ENCODE data around the gene ATG4B. TPM values are rescaled to one million over a fixed set of nuclear protein-coding genes. Genes with fewer than 3 reads are reported as not detected.
"Not testable (repeated sequence)": the region's sequence is repeated elsewhere in the genome, so short reads cannot be mapped to it uniquely, and the experiment has no call there.

The ATG4B gene
- total RNA-seq, 1 donor from 2014 or later: 130 TPM

DNA sequence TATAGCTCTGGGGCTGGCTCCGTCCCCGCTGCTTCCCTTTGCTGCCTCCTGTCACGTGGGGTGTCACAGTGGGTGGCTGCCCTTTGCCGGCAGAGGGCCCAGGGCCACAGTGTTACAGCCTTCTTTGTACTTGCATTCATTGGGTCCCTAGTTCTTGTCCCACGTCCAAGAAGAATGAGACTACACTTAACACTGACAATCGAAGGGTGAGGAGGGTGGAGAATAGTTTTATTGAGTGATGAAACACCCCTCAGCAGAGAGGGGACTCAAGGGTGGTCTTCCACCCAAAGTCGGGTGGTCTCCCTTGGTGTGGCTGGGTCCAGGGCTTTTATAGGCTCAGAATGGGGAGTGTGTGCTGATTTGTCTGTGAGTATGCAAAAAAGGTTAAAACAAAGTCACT, 1.9 kb downstream of the ATG4B start:
- no peak for DNase-seq (ENCODE audit: low spot score)

DNA sequence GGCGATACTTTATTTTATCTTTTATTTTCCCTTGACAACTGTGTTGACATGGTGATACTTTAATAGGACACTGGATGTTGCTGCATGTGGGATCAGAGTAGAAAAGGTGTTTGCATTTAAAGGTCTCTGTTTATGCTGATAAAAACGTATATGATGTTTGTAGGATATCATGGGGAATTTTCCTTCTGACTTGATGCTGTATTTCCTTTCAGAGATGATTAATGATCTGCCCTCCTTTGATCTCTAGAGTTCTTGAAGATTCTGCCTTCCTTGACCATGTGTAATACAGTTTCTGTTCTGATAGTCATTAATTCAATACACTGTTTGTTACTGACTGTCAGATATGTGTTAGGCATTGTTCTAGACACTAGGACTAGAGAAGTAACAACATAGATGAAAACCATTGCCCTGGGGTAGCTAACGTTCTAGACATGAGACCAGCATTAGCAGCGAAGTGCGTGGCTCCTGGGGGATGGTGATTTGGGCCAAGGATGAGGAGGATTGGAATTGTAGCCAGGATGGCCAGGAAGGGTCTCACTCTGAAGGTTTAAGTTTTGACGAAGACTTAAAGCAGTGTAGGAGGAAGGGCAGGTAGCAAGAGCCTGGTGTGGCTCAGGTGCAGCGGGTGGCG, 2.8 kb downstream of the ATG4B start:
- DNase-seq (ENCODE audit: low spot score): no peak

DNA sequence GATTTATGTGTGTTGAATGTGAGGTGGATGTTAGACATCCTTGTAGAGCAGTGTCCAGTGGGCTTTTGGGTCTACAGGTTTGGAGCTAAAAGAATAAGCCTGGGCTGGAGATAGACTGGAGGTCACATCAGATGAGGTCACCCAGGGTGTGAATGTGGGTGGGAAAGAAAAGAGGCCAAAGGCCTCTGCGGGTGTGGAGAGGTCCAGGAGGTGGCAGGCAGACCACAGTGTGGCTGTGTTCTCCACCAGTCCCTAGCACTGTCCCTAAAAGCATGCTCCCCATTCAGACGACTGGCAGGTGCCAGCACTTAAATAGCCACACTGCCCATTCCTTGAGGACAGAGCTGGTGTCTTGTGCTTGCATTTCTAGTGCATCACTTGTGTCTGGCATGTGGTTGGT, 4.1 kb downstream of the ATG4B start:
- DNase-seq (ENCODE audit: low spot score): no peak

GRCh38 chr2:241645056-241645914, 7.8 kb downstream of the ATG4B start:
- DNase-seq (ENCODE audit: low spot score): no peak

GRCh38 chr2:241645915-241646645, 8.6 kb downstream of the ATG4B start:
- DNase-seq (ENCODE audit: low spot score): no peak

DNA sequence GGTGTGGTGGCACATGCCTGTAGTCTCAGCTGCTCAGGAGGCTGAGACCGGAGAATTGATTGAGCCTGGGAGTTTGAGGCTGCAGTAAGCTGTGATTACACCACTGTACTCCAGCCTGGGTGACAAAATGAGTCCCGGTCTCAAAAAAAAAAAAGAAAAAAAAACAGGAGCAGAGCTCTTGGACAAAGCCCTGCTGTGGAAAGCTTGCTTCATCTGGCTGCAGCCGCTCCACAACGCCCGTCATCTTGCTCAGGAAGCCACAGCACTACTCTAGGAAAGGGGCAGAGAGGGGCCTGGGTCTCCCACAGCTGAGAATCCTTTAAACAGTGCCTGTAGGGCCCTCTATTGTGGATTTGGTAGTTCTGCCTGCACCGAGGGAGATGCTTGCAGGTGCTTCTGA, 11.0 kb downstream of the ATG4B start:
- no peak for DNase-seq (ENCODE audit: low spot score)

DNA sequence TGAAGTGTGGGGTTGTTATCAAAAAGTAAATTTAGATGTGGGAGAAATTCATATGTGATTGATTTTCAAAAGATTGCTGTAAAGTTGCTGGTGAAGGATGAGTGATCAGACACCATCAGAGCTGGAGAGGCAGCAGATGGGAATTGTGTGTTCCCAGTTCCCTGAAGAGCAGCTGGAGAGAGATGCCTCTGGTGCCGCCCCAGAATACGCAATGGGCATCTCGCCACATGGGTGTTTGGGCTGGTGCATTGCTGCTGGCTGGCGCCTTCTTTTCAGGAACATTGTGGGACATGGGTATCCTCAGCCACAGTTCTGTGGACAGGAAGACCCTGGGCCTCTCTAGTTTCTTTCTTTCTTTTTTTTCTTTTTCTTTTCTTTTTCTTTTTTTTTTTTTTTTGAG, 11.9 kb downstream of the ATG4B start:
- DNase-seq (ENCODE audit: low spot score): no peak

DNA sequence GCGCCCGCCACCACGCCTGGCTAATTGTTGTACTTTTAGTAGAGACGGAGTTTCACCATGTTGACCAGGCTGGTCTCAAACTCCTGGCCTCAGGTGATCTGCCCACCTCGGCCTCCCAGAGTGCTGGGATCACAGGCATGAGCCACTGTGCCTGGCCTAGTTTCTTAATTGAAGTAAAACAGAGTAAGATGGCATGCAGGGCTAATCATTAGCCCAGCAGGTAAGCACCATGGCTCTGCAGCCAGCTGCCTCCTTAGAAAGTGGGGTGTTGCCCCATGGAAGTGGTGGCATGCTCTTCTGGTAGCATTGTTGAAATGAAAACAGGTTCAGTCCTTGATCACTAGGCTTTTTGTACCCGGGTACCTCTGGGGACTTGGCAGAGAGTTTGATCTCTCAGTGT, 12.4 kb downstream of the ATG4B start:
- no peak for DNase-seq (ENCODE audit: low spot score)

GRCh38 chr2:241652142-241652541, 14.6 kb downstream of the ATG4B start:
- no peak for DNase-seq (ENCODE audit: low spot score)

- DNase-seq (ENCODE audit: low spot score): no peak
Observed at GRCh38 chr2:241652722-241653121, 15.2 kb downstream of the ATG4B start.

DNA sequence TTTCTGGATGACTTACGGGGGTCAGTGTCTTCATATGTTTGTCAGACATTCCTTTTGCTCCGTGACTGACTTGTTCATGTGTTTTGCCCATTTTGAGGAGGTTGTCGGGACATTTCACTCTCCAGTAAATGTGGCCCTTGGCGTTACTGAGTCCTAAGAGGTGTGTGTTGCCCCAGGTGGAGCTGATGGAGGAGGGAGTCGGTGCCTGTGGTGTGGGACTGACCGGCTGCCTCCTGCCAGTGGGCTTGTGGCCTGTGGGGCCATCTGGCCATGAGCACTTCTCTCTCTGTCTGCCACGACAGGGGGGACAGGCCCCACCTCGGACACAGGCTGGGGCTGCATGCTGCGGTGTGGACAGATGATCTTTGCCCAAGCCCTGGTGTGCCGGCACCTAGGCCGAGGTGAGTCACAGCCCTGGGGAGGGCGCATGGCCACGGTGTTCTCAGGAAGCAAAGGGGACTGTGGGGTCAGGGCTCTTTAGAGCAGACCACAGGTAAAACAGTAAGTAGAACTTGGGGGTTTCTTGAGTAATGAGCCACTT, 15.8 kb downstream of the ATG4B start:
- DNase-seq (ENCODE audit: low spot score): no peak

GRCh38 chr2:241654551-241654950, 17.1 kb downstream of the ATG4B start:
- DNase-seq (ENCODE audit: low spot score): no peak

GRCh38 chr2:241655516-241656189, 18.2 kb downstream of the ATG4B start:
- DNase-seq (ENCODE audit: low spot score): no peak

GRCh38 chr2:241656190-241656741, 18.8 kb downstream of the ATG4B start:
- no peak for DNase-seq (ENCODE audit: low spot score)

- DNase-seq (ENCODE audit: low spot score): no peak
Observed at GRCh38 chr2:241657786-241658254, 20.3 kb downstream of the ATG4B start.

- no peak for DNase-seq (ENCODE audit: low spot score)
Observed at GRCh38 chr2:241658296-241658695, 20.8 kb downstream of the ATG4B start.

- peak; percentile 67 for DNase-seq (ENCODE audit: low spot score)
Observed at GRCh38 chr2:241659150-241659739, 21.8 kb downstream of the ATG4B start.

DNA sequence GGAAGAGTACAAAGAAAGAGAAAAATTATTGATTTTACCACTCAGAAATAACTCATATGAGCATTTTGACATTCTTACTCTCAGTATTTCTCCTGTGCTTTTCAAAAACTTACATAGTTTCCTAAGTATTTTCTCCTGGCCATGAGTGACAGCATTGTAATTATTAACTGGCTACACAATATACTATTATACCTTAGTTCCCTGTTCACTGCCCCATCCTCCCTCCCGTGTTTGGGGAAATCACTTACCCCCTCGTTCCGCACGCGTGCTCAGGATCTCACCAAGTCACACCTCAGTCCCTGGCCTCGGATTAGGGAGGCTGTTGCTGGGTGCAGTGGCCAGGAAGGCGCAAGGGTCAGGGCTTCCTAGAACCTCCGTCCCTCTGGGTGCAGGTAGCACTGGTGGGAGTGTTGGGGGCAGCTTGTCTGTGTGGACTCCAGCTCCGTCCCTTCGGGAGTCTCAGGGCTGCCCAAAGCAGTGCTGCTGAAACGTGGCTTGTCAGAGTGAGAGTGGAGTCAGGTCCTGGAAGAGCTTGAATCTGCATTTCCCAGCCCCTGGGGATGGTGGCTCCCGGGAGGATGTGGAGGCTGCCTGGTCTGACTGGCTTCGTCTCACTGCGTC, 23.2 kb downstream of the ATG4B start:
- DNase-seq (ENCODE audit: low spot score): no peak

DNA sequence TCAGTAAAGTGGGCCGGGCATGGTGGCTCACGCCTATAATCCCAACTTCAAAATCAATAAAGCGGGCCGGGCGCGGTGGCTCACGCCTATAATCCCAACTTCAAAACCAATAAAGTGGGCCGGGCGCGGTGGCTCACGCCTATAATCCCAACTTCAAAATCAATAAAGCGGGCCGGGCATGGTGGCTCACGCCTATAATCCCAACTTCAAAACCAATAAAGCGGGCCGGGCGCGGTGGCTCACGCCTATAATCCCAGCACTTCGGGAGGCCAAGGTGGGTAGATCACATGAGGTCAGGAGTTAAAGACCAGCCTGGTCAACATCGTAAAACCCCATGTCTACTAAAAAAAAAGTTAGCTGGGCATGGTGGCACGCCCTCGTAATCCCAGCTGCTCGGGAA, 25.2 kb downstream of the ATG4B start:
- DNase-seq (ENCODE audit: low spot score): not testable (repeated sequence)

DNA sequence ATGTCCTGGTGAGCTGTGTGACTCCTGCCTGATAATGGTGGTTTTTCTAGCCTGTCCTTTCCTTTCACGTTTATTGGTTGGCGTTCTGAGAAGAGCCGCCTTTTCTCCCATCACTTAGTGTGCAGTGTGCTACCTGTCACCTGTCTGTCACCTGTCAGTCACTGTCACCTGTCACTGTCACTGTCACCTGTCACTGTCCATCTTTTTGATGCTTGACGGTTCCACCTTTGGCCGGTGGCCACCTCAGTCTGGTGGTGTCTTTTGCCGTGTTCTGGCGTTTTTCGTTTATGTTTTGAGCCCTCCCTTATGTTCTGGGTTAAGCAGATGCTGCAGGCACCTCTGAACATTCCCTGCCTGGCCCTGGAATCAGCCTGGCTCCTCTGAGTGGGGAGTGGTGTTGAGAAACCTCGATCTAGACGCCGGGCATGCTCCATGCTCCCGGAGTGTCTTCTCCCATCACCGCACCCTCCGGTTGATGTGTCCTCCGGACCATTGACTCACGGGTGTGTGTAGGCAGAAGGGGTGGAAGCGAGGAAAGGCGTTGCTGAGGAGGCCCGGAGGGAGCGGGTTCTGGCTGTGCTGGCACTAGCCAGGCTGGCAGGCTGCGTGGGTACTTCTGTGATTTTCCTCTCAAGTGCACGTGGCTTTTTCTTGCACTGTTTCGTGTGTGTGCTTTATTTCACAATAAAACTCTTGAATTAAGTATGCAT, 28.4 kb downstream of the ATG4B start:
- DNase-seq (ENCODE audit: low spot score): no peak

Measured in mucosa of gallbladder (tissue), 1 donor.